DOHH2 (cell line): Measurements from ENCODE around the gene NTNG1.

Source experiments
- H3F3A ChIP-seq: fragments of 200-600 bp; sonication (generic), shearing (Covaris generic); 2 replicates; pipeline ENCODE4 v1.6.0; 2016; ENCODE audit warnings: antibody characterized with exemption, mild to moderate bottlenecking; ENCODE audit not compliant: control insufficient read depth, insufficient read depth
- H3K27ac ChIP-seq: fragments of 200-600 bp; sonication (generic); 2 replicates; pipeline ENCODE4 v1.5.1; 2014; ENCODE audit warnings: low read depth, mild to moderate bottlenecking, low read length, moderate library complexity
- H3K27me3 ChIP-seq: fragments of 200-600 bp; sonication (generic); 2 replicates; pipeline ENCODE4 v1.6.1; 2014; ENCODE audit warnings: mild to moderate bottlenecking, low read length, mixed read lengths; ENCODE audit not compliant: control insufficient read depth
- H3K36me3 ChIP-seq: fragments of 200-600 bp; sonication (generic); 2 replicates; pipeline ENCODE4 v1.6.1; 2014; ENCODE audit warnings: mild to moderate bottlenecking, low read length, moderate library complexity, mixed read lengths; ENCODE audit not compliant: control insufficient read depth
- H3K4me1 ChIP-seq: fragments of 200-600 bp; sonication (generic); 2 replicates; pipeline ENCODE4 v1.6.1; 2014; ENCODE audit warnings: mild to moderate bottlenecking, low read length, mixed read lengths; ENCODE audit not compliant: control insufficient read depth
- H3K4me2 ChIP-seq: fragments of 200-600 bp; sonication (generic); 2 replicates; pipeline ENCODE4 v1.6.0; 2014; ENCODE audit warnings: mild to moderate bottlenecking, low read length, moderate library complexity
- H3K4me3 ChIP-seq: fragments of 200-600 bp; sonication (generic); 2 replicates; pipeline ENCODE4 v1.5.1; 2014; ENCODE audit warnings: mild to moderate bottlenecking, low read length, mixed read lengths
- H3K79me2 ChIP-seq: fragments of 200-600 bp; sonication (generic); 2 replicates; pipeline ENCODE4 v1.6.1; 2014; ENCODE audit warnings: mild to moderate bottlenecking, low read length, mixed read lengths; ENCODE audit not compliant: control insufficient read depth
- H3K9me2 ChIP-seq: fragments of 200-600 bp; sonication (generic); replicated peaks from 2 replicates; pipeline ENCODE4 v1.6.1; 2014; ENCODE audit warnings: mild to moderate bottlenecking, low read length, mixed read lengths; ENCODE audit not compliant: control insufficient read depth
- H3K9me3 ChIP-seq: fragments of 200-600 bp; sonication (generic); 2 replicates; pipeline ENCODE4 v1.6.1; 2014; ENCODE audit warnings: antibody characterized with exemption, low read length, mixed read lengths; ENCODE audit not compliant: control insufficient read depth, insufficient read depth
- H4K20me1 ChIP-seq: fragments of 200-600 bp; sonication (generic); 2 replicates; pipeline ENCODE4 v1.6.0; 2014; ENCODE audit warnings: low read depth, mild to moderate bottlenecking, antibody characterized with exemption, low read length, moderate library complexity; ENCODE audit not compliant: control insufficient read depth, insufficient read depth
- EZH2phosphoT487 ChIP-seq: fragments of 200-600 bp; sonication (generic); IDR thresholded peaks from 2 replicates; pipeline ENCODE4 v1.6.1; 2017; ENCODE audit warnings: borderline replicate concordance, mild to moderate bottlenecking, antibody characterized with exemption, low read length, moderate library complexity, mixed read lengths
- TF ChIP-seq, protein P1 (sequence below): fragments of 200-600 bp; sonication (generic); IDR thresholded peaks from one replicate; pipeline ENCODE4 v1.5.1; 2014; ENCODE audit warnings: antibody characterized with exemption, mild to moderate bottlenecking, low read depth, low read length; ENCODE audit not compliant: poor library complexity, severe bottlenecking

The NTNG1 gene

GRCh38 chr1:107184888-107185287 lies 44.0 kb downstream of the NTNG1 start:
- no peak overlapping the region for H3K27ac ChIP-seq
- H3K4me3 ChIP-seq = no peak overlapping the region
- TF ChIP-seq, protein P1, sequence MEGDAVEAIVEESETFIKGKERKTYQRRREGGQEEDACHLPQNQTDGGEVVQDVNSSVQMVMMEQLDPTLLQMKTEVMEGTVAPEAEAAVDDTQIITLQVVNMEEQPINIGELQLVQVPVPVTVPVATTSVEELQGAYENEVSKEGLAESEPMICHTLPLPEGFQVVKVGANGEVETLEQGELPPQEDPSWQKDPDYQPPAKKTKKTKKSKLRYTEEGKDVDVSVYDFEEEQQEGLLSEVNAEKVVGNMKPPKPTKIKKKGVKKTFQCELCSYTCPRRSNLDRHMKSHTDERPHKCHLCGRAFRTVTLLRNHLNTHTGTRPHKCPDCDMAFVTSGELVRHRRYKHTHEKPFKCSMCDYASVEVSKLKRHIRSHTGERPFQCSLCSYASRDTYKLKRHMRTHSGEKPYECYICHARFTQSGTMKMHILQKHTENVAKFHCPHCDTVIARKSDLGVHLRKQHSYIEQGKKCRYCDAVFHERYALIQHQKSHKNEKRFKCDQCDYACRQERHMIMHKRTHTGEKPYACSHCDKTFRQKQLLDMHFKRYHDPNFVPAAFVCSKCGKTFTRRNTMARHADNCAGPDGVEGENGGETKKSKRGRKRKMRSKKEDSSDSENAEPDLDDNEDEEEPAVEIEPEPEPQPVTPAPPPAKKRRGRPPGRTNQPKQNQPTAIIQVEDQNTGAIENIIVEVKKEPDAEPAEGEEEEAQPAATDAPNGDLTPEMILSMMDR = no peak
- no peak for TF ChIP-seq EZH2phosphoT487
- no peaks in the 10 kb centered on the region for H3K27me3 ChIP-seq
- H3K36me3 ChIP-seq = no peaks in the 10 kb centered on the region
- no peaks in the 10 kb centered on the region for H3K4me1 ChIP-seq
- no peaks in the 10 kb centered on the region for H4K20me1 ChIP-seq
- H3K9me2 ChIP-seq = no peaks in the 10 kb centered on the region
- no peak overlapping the region for H3K4me2 ChIP-seq
- H3K9me3 ChIP-seq = no peaks in the 10 kb centered on the region
- no peaks in the 10 kb centered on the region for H3F3A ChIP-seq
- no peaks in the 10 kb centered on the region; the same call in 1 of the 2 replicates for H3K79me2 ChIP-seq

GRCh38 chr1:107187399-107187798 lies 46.6 kb downstream of the NTNG1 start:
- Histone ChIP-seq H3K27me3 (no peaks in the 10 kb centered on the region), H3K27ac (no peak overlapping the region), H3K36me3 (no peaks in the 10 kb centered on the region), H3K9me2 (no peaks in the 10 kb centered on the region), H3K4me1 (no peaks in the 10 kb centered on the region), H3F3A (no peaks in the 10 kb centered on the region), H4K20me1 (no peaks in the 10 kb centered on the region), H3K4me2 (no peak overlapping the region), H3K4me3 (no peak overlapping the region), H3K9me3 (no peaks in the 10 kb centered on the region), H3K79me2 (no peaks in the 10 kb centered on the region; the same call in 1 of the 2 replicates)
- TF ChIP-seq, protein P1 = no peak
- no peak for TF ChIP-seq EZH2phosphoT487

DNA sequence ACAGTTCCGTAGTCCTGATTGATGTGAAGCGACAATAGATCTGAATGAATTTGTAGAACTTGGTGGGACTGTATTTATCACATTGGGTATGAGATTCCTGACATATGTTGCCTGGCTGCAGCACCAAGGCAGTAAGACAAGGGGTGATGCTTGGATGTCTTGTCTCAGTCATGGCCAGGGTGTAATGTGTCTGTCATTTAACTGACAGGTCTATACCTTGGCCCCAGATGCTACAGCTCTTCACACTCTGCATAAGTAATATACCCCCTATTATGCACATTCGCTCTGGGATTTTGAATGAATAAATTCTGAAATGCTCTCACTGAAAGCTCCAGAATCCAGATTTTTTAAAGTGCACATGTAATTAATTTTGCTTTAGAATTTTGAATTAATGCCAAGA lies 47.3 kb downstream of the NTNG1 start:
- H3K27ac ChIP-seq = no peak overlapping the region
- TF ChIP-seq EZH2phosphoT487 = no peak
- TF ChIP-seq, protein P1 = no peak
- H4K20me1 ChIP-seq = no peaks in the 10 kb centered on the region
- no peak overlapping the region for H3K4me2 ChIP-seq
- no peaks in the 10 kb centered on the region; the same call in 1 of the 2 replicates for H3K79me2 ChIP-seq
- H3K9me2 ChIP-seq = no peaks in the 10 kb centered on the region
- H3K4me1 ChIP-seq = no peaks in the 10 kb centered on the region
- no peaks in the 10 kb centered on the region for H3K9me3 ChIP-seq
- H3K36me3 ChIP-seq = no peaks in the 10 kb centered on the region
- no peak overlapping the region for H3K4me3 ChIP-seq
- H3K27me3 ChIP-seq = no peaks in the 10 kb centered on the region
- no peaks in the 10 kb centered on the region for H3F3A ChIP-seq
